Measurements from ENCODE around the gene WDR59.

Gene WDR59

DNA sequence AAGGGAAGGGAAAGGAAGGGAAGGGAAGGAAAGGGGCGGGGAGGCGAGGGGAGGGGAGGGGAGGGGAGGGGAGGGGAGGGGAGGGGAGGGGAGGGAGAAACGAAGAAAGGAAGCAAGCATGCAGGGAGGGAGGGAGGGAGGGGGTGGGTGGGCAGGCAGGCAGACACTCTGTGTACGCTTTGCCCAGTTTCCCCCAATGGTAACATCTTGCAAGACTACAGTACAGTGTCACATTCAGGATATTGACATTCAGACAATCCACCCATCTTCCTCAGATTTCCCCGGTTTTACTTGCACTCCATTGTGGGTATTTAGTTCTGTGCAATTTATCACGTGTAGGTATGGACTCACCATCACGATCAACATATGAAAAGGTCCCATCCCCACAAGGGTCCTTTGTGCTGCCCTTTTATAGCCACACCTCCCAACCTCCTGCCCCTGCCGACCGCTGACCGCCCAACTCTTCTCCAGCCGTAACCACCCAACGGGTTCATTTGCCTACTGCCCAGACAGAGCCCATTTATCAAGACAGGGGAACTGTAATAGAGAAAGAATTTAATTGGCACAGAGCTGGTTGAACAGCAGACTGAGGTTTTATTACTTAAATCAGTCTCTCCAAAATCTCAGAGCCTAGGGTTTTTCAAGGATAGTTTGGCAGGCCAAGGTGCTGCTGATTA, 118.9 kb downstream of the WDR59 start:
- H3K4me3 ChIP-seq (ENCODE audit: low read length, poor library complexity, severe bottlenecking): no peak overlapping the region
- no peaks in the 10 kb centered on the region for H3F3A ChIP-seq (ENCODE audit: low read depth)
- no peaks in the 10 kb centered on the region for H3K79me2 ChIP-seq (ENCODE audit: insufficient read depth, low read length)
- no peak overlapping the region for H3K9ac ChIP-seq (ENCODE audit: low read depth, low read length, poor library complexity, severe bottlenecking)
- H4K20me1 ChIP-seq (ENCODE audit: insufficient read depth, low read length, poor library complexity, severe bottlenecking): no peaks in the 10 kb centered on the region
- H3K9me2 ChIP-seq (replicated peaks; ENCODE audit: low read depth, low read length): no peaks in the 10 kb centered on the region
- no peak overlapping the region for H3K4me2 ChIP-seq (ENCODE audit: low read depth, low read length, poor library complexity, severe bottlenecking)
- H2AFZ ChIP-seq (ENCODE audit: low read length): no peak overlapping the region
- peaks cover 8% of the 10 kb centered on the region for H3K4me1 ChIP-seq (ENCODE audit: insufficient read depth, low read length, poor library complexity, severe bottlenecking)
- no peaks in the 10 kb centered on the region for H3K36me3 ChIP-seq (ENCODE audit: insufficient read depth, low read length)
- H3K27me3 ChIP-seq (ENCODE audit: insufficient read depth, low read length, poor library complexity, severe bottlenecking): no peaks in the 10 kb centered on the region
- no peak for TF ChIP-seq EZH2phosphoT487 (IDR thresholded peaks at IDR 0.05; ENCODE audit: borderline replicate concordance)
- TF ChIP-seq, protein P1, sequence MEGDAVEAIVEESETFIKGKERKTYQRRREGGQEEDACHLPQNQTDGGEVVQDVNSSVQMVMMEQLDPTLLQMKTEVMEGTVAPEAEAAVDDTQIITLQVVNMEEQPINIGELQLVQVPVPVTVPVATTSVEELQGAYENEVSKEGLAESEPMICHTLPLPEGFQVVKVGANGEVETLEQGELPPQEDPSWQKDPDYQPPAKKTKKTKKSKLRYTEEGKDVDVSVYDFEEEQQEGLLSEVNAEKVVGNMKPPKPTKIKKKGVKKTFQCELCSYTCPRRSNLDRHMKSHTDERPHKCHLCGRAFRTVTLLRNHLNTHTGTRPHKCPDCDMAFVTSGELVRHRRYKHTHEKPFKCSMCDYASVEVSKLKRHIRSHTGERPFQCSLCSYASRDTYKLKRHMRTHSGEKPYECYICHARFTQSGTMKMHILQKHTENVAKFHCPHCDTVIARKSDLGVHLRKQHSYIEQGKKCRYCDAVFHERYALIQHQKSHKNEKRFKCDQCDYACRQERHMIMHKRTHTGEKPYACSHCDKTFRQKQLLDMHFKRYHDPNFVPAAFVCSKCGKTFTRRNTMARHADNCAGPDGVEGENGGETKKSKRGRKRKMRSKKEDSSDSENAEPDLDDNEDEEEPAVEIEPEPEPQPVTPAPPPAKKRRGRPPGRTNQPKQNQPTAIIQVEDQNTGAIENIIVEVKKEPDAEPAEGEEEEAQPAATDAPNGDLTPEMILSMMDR (conservative IDR thresholded peaks at IDR 0.05; ENCODE audit: low read length): no peak
- H3K9me3 ChIP-seq (ENCODE audit: insufficient read depth, low read depth, low read length): no peaks in the 10 kb centered on the region

DNA sequence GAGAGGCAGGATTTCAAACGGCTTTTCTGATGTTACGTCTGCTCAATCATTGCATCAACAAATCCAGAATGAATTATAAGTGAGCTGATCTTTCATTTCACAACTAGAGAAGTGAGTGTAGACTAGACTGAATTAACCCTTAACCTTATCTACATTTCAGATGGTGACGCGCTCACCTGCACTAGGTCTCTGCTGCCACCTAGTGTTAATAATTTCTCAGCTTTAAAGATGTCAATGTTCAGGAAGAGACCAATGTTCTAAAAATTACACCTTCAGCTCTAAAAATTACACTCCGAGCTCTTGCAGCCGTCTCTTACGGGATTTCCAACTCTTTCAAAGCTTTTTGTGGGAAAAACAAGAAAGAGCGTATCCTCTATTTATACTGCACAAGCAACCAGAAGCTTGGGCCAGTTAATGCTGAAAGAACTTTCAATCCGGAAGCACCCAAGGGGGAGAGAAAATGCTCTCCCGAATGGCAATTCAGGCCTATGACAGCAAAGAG, 122.1 kb downstream of the WDR59 start:
- no peak overlapping the region for H3K4me2 ChIP-seq (ENCODE audit: low read depth, low read length, poor library complexity, severe bottlenecking)
- TF ChIP-seq EZH2phosphoT487 (IDR thresholded peaks at IDR 0.05; ENCODE audit: borderline replicate concordance): no peak
- TF ChIP-seq, protein P1 (conservative IDR thresholded peaks at IDR 0.05; ENCODE audit: low read length): peak; percentile 88
- H3K9me3 ChIP-seq (ENCODE audit: insufficient read depth, low read depth, low read length): no peaks in the 10 kb centered on the region
- no peaks in the 10 kb centered on the region for H3K27me3 ChIP-seq (ENCODE audit: insufficient read depth, low read length, poor library complexity, severe bottlenecking)
- no peaks in the 10 kb centered on the region for H3F3A ChIP-seq (ENCODE audit: low read depth)
- H3K36me3 ChIP-seq (ENCODE audit: insufficient read depth, low read length): no peaks in the 10 kb centered on the region
- H3K9ac ChIP-seq (ENCODE audit: low read depth, low read length, poor library complexity, severe bottlenecking): no peak overlapping the region
- peak overlapping the region; percentile 22; the same call in 1 of the 2 replicates for H2AFZ ChIP-seq (ENCODE audit: low read length)
- H3K9me2 ChIP-seq (replicated peaks; ENCODE audit: low read depth, low read length): no peaks in the 10 kb centered on the region
- H3K4me1 ChIP-seq (ENCODE audit: insufficient read depth, low read length, poor library complexity, severe bottlenecking): no peaks in the 10 kb centered on the region
- no peaks in the 10 kb centered on the region for H4K20me1 ChIP-seq (ENCODE audit: insufficient read depth, low read length, poor library complexity, severe bottlenecking)
- no peak overlapping the region for H3K4me3 ChIP-seq (ENCODE audit: low read length, poor library complexity, severe bottlenecking)
- H3K79me2 ChIP-seq (ENCODE audit: insufficient read depth, low read length): no peaks in the 10 kb centered on the region

DNA sequence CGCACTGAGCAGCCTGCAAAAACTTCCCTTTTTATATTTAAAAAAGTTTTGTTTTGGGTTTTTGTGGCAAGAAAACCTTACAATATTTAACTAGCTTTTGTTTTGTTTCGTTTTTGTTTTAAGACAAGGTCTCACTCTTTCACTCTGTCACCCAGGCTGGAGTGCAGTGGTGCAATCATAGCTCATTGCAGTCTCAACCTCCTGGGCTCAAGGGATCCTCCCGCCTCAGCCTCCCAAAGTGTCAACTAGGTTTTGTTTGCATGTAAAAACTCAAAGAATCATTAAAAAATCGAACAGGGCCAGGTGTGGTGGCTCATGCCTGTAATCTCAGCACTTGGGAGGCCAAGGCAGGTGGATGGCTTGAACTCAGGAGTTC, 132.4 kb downstream of the WDR59 start:
- TF ChIP-seq EZH2phosphoT487 (IDR thresholded peaks at IDR 0.05; ENCODE audit: borderline replicate concordance): no peak
- TF ChIP-seq, protein P1 (conservative IDR thresholded peaks at IDR 0.05; ENCODE audit: low read length): no peak
- Histone ChIP-seq H3K4me2 (ENCODE audit: low read depth, low read length, poor library complexity, severe bottlenecking) (no peak overlapping the region), H3F3A (ENCODE audit: low read depth) (no peaks in the 10 kb centered on the region), H3K27me3 (ENCODE audit: insufficient read depth, low read length, poor library complexity, severe bottlenecking) (no peaks in the 10 kb centered on the region), H3K9me2 (replicated peaks; ENCODE audit: low read depth, low read length) (no peaks in the 10 kb centered on the region), H3K4me3 (ENCODE audit: low read length, poor library complexity, severe bottlenecking) (no peak overlapping the region), H2AFZ (ENCODE audit: low read length) (no peak overlapping the region), H3K4me1 (ENCODE audit: insufficient read depth, low read length, poor library complexity, severe bottlenecking) (no peaks in the 10 kb centered on the region), H3K79me2 (ENCODE audit: insufficient read depth, low read length) (no peaks in the 10 kb centered on the region), H4K20me1 (ENCODE audit: insufficient read depth, low read length, poor library complexity, severe bottlenecking) (no peaks in the 10 kb centered on the region), H3K36me3 (ENCODE audit: insufficient read depth, low read length) (no peaks in the 10 kb centered on the region), H3K9me3 (ENCODE audit: insufficient read depth, low read depth, low read length) (no peaks in the 10 kb centered on the region), H3K9ac (ENCODE audit: low read depth, low read length, poor library complexity, severe bottlenecking) (no peak overlapping the region)

Measured in Loucy (cell line).